GM18868 (cell line): ENCODE measurements around the gene TUBA3E.
"Not testable (repeated sequence)": the region's sequence is repeated elsewhere in the genome, so short reads cannot be mapped to it uniquely, and the experiment has no call there.

Experiments used
- ATAC-seq: cut with Tn5 transposase; IDR thresholded peaks from one replicate; pipeline ENCODE4 v1.9.1; 2021; ENCODE audit warnings: mild to moderate bottlenecking, moderate library complexity; ENCODE audit not compliant: unreplicated experiment

TUBA3E gene

DNA sequence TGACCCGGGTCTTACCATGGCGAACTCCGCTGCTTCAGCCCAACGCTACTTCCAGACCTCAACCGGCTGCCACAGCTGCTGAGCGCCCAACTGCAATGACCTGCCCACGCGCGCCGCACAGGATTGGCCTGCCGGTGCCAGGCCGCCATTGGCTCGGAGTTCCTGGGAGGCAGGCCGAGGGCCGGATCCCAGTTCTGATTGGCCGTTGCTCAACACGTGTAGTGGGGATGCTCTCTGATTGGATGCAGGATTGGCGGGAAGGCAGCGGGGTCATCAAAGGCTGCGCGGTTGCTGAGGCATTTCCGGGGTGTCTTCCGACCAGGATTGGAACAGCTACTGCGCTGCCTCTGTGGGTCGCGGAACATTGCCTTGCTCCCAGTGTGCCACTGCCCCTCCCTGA, at the start of gene TUBA3E:
TUBA3E (minus strand) TSS at position 97 of the 400 bp plus-strand sequence; CDS start at position 18, 79 bp downstream.
- no peak for ATAC-seq

DNA sequence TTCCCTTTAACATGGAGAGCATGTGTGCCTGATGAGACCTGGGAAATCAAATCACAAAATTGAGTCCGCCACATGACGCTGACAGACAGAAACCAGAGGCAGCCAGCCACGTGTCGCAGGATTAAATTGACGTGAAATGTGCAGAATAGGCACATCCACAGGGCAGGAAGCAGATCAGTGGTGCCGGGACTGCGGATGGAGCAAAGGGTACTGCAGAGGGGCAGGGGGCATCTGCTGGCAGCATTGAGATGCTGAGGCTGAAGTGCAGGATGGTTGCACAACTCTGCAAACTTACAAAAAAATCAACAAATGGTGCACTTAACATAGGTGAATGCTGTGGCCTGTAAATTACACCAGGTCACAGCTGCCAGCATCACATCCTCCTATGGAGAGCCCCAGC, 48.2 kb upstream of the TUBA3E start:
- no peak for ATAC-seq

DNA sequence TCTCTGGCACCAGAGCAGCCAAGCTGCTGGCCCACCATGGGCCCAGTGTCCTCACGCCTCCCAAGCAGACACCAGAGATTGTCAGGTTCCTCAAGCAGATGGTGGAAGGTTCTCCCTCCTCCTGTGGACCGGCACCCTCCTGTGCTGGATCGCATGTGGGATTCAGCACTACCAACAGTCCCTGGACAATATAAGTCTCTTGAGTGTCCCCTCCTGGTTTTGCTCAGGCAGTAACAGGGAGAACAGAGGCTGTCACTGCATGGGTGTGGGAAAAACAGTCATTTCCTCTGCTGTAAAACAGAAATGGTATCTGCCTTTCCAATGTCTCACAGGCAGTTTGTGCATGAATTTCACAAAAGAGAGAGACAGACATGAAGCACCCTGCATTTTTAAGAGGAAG, 47.7 kb upstream of the TUBA3E start:
- ATAC-seq: no peak

GRCh38 chr2:130243359-130243758, 45.1 kb upstream of the TUBA3E start:
- ATAC-seq: no peak

DNA sequence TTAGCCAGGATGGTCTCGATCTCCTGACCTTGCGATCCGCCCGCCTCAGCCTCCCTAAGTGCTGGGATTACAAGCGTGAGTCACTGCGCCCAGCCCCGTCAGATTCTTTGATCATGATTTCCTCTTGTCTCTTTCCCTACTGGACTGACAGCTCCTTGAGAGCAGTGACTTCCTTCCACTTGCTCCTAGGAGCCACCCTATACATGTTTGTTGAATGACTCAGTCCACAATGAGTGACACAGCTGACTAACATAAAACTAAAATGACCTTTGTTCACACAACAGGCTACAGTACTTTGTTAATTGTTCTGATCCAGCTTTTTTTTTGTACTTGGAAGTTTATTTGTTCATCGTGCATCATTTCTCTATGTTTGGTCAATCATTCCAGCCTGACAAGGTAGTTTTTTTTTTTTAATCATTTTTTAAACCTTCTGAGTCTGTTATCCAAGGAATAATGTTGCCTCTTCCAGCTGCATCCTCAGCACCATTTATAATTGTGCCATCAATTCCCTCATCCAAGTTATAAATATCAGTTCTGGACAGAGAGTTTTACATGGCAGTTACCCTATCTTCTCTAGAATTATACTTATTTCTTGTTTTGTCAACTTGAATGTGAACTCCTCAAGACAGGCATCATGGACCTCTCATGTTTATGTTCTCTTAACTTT, 42.9 kb upstream of the TUBA3E start:
- no peak for ATAC-seq

DNA sequence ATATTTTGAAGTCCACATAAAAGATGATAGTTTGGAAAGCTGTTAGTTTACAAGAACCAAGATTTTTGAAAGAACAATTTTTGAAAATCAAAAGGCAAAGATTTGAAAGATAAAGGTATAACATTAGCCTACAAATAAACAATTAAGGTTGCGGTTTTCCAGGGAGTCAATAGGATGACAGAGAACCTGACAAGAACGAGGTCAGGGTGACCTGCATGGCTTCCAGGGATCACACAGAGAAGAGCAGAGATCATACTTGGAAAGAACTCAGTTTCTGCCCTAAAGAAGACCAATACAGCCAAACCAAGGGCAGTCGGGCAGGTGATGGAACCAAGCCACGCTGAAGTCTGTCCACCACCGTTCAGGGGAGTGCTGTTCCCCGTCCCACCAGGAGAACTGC, 41.3 kb upstream of the TUBA3E start:
- ATAC-seq: not testable (repeated sequence)

DNA sequence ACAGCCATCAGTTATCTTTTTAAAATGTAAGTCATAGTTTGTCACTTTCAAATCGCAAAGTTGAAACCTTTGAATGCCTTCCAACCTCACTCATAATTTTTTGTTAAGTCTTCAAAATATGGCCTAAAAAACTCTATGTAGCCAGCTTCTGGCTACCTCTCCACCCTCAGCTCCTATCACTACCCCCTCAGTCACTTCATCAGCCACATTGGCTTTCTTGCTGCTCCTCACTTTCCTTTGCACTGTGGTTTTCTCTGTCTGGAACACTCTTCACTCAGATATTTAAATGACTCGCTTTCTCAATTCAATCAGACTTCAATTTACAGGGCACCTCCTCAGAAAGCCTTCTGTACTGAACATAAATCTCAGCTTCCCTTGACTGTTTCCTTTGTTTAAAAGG, 34.8 kb upstream of the TUBA3E start:
- not testable (repeated sequence) for ATAC-seq

DNA sequence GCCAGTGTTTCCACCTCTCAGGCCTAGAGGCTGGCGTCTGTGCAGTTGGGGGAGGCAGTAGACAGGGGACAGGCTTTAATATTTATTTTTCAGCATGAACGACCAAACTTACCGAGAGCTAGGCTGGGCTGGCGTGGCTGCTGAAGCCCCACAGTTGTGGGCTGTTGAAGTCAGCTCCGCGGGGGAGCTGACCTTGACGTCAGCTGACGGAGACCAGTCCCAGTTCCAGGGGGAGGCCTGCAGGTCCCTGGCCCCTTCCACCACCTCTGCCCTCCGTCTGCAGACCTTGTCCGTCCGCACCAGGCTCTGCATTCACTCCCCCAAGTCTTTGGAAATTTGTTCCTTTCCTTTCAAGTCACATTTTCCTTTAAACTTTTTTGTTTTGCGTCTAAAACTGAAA, 33.4 kb upstream of the TUBA3E start:
- no peak for ATAC-seq

DNA sequence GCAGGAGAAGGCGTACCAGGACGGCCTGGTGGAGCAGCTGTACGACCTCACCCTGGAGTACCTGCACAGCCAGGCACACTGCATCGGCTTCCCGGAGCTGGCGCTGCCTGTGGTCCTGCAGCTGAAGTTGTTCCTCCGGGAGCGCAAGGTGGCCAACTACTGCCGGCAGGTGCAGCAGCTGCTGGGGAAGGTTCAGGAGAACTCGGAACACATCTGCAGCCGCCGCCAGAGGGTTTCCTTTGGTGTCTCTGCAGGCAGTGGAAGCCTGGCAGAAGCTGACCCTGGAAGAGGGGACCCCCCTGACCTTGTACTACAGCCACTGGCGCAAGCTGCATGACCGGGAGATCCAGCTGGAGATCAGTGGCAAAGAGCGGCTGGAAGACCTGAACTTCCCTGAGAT, 32.7 kb upstream of the TUBA3E start:
- not testable (repeated sequence) for ATAC-seq

DNA sequence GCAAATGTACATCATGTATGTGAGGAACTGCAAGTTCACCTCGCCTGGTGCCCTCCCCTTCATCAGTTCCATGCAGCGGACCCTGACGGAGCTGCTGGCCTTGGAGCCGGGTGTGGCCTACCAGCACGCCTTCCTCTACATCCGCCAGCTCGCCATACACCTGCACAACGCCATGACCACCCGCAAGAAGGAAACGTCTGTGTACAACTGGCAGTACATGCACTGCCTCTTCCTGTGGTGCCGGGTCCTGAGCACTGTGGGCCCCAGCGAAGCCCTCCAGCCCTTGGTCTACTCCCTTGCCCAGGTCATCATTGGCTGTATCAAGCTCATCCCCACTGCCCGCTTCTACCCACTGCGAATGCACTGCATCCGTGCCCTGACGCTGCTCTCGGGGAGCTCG, 32.1 kb upstream of the TUBA3E start:
- not testable (repeated sequence) for ATAC-seq

DNA sequence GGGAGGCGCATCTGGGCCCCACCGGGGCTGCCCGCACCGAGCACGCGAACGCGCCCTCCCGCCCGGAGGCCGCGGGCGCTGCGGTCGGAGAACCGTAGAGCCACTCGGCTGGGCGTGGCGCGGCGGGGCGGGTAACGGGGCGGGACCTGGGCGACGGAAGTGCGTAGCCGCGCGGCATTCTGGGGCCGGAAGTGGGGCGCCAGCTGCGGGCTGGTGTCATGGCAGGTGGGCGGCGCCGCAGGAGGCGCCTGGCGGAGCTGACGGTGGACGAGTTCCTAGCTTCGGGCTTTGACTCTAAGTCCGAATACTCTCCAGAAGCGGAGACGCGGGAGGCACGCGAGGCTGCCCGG, 30.9 kb upstream of the TUBA3E start:
- ATAC-seq: peak; percentile 99

DNA sequence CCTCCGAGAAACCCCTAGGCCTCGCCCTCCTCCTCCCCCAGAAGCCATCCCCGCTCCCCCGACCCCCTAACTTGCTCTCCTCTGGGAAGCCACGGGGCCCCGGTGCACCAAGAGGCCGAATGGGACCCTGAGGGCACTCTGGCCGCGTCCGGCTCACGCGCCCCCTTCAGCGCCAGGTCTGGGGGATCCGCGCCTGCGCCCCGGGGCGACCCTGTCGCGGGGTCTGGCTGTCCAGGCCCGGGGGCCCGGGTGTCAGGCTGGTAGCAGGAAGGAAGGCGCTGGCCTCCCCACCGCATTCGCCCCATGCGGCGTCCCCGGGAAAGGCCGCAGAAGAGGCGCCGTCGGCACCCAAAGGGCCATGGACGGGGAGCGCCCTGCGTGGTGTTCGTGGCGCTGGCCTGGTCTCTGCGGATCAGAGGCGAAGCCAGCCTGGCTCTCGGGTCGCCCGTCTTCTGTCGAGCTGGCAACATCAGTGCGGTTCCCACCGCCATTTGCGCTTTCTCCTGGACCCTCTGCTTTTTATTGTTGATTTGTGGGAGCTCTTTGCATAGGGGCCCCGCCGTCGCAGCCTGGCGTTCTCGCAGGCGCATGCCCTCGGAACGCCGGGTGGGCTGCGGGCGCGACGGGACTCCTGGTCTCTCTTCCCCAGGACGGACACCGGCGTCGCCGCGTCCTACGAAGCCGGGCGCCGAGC, 30.4 kb upstream of the TUBA3E start:
- ATAC-seq: not testable (repeated sequence)

DNA sequence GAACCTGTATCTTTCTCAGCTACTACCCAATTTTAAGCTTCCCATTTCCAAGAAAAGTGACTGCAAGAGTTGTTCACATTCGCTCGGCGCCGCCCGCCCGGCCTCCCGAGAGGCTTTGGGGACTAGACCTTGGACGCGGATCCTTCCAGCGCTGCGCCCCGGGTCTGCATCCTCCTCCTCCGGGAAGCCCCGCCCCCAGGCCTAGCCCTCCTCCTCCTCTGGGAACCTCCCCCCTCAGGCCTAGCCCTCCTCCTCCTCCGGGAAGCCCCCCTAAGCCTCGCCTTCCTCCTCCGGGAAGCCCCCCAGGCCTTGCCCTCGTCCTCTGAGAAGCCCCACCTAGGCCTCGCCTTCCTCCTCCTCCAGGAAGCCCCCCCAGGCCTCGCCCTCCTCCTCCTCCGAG, 29.8 kb upstream of the TUBA3E start:
- not testable (repeated sequence) for ATAC-seq

DNA sequence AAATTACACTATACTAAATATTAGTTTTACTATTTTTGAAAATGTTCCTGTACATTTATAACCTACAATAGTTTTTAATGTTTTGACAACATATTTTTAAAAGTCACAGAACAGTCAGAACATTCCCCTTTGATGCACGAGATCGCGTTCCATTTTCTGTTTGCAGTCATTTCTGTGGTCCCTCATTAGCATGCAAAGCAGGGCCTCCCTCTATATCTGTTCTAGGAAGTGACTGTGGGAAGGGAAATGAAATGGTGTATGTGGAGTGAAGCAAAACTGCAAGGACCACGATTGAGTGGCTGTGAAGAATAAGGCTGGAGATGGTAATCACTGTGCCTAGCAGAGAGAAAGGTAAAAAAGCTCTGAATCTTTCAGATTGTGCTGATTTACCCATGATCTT, 24.3 kb upstream of the TUBA3E start:
- ATAC-seq: peak; percentile 93

DNA sequence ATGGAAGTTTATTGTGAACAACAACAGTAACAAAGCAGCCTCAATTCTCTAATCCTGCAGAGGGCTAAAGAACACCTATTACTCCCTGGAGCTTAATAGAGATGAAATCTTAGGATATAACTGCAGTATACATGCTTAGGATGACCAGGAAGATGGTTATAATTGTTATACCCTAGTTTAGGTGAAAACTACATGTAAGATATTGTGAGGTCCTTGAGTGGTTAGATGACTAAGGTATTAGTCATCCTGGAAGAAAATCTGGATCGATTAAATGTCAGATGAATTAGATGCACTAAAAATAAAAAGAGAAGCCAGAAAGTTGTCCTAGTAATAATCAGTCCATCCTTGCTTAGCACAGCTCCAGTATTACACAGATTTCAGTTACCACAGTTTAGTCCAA, 22.3 kb upstream of the TUBA3E start:
- not testable (repeated sequence) for ATAC-seq

DNA sequence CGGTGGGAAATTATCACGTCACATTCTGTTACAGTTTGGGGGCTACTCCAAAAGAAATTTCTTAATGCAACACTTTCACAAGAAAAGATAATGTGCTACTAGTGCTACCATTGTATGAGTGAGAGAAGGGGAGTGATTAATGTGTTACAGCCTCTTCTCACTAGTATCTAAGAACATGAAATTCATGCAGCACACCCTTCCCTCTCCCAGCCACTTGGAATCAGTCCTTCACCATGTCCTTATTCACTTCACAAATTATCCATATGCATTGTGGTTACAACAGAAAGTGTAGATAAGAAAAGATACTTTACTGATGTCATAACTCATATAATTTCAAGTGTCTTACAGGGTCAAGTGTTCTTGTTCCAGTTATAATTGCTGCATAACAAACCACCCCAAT, 20.9 kb upstream of the TUBA3E start:
- ATAC-seq: not testable (repeated sequence)

DNA sequence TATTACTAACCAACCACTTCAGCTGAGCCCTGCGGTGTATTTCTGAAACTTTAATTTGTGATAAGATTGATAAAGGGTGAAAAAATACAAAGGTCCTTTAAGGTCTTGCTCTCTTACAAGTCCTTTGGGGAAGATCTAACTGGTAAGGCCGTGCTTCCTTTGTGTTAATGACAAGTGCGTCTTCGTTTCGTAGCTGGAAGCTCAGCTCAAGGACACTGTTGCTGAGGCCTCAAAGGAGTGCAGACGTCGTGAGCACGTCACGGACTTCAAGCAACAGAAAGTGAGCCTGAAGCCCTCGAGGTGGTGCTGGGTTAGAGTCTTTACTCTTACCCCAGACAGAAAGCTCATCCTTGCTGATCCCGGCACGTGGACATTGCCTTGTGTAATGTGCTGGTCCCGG, 8.8 kb upstream of the TUBA3E start:
- not testable (repeated sequence) for ATAC-seq

- not testable (repeated sequence) for ATAC-seq
These were observed 4.9 kb upstream of the TUBA3E start for GRCh38 chr2:130203150-130203549.

DNA sequence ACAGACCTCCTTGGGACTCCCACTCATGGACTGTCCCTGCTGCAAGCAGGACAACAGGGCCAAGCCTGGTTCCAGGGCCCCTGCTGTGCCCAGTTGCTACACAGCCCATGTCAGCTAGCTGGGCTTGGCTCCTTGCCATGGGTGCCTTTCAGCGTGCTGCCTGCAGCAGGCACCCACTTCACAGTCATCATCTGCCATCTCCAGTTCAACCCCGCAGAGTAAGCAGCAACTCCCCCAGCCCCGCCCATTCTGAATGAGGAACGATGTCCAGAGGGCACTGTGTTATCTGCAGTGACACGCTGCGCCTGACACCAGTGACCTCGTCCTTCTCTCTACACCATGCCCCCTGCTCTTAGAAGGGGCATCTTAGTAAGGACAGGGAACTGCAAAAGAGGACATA, 4.3 kb upstream of the TUBA3E start:
- not testable (repeated sequence) for ATAC-seq

DNA sequence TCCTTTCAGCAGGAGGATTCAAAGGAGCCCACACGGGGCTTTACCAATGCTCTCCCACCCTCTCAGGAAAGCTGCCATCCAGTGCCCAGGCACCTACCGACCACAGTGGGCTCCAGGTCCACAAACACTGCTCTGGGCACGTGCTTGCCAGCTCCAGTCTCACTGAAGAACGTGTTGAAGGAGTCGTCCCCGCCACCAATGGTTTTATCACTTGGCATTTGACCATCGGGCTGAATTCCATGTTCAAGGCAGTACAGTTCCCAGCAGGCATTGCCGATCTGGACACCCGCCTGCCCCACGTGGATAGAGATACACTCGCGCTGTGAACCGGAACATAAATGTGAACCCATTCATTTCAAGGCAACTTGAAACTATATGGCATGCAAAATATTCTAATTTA, 2.2 kb downstream of the TUBA3E start:
- not testable (repeated sequence) for ATAC-seq

DNA sequence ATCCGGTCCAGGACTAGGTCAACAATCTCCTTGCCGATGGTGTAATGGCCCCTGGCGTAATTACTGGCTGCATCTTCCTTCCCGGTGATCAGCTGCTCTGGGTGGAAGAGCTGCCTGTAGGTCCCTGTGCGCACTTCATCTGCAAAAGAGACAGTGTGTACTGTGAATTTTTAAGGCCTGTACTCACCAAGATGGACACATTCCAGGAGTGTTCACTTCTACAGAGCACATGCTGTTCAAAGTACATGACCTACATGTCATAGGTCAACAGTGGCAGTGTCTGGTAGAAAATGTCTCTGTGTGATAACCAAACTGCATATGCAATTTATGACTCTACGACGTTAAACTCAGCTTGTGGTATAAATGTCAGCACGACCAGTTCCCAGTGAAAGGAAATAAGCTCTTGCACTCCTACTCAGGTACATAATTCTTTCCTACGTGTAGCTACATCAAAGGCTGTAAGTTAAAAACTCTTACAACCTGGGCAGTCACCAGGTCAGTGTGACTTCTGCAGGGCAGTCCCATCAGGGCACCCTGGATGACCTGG, 3.1 kb downstream of the TUBA3E start:
- not testable (repeated sequence) for ATAC-seq

GRCh38 chr2:130193824-130194223, 4.4 kb downstream of the TUBA3E start:
- not testable (repeated sequence) for ATAC-seq
